Common myeloid progenitor, CD34-positive (primary cell): Measurements from ENCODE around the gene RNF44.

ENCODE experiments used
- CTCF ChIA-PET: fragments of 350-600 bp; sonication (Branson Sonifier 250); formaldehyde crosslinking; loops from one replicate; lab custom pipeline; 2021; ENCODE audit warnings: antibody characterized with exemption; lab: Charles Lee
- POLR2A ChIA-PET: fragments of 350-600 bp; sonication (Branson Sonifier 250); formaldehyde crosslinking; loops from one replicate; lab custom pipeline; 2021; ENCODE audit warnings: antibody characterized with exemption; lab: Charles Lee
- DNase-seq, 3 donors: peaks; one replicate each; pipeline versions ENCODE4 v3.0.0 to v3.0.0-alpha.2; 2013
- H3K27ac ChIP-seq, 2 experiments: 1 replicate in 1 of 2; 2 replicates in 1 of 2; pipeline ENCODE4 v1.7.0; 2013; ENCODE audit warnings: inconsistent platforms in 2 of 2, low read length in 2 of 2, mild to moderate bottlenecking in 2 of 2, low read depth in 1 of 2, moderate library complexity in 1 of 2; ENCODE audit not compliant: severe bottlenecking in 2 of 2, insufficient read depth in 1 of 2, poor library complexity in 1 of 2
- H3K27me3 ChIP-seq, 5 experiments: replicated peaks in 2 of 5; 1 replicate in 3 of 5; 2 replicates in 2 of 5; pipeline versions ENCODE4 v1.6.1 to v1.7.0; 2013; ENCODE audit warnings: low read length in 4 of 5, mild to moderate bottlenecking in 2 of 5, moderate library complexity in 2 of 5, inconsistent platforms in 1 of 5; ENCODE audit not compliant: insufficient read depth in 5 of 5, control insufficient read depth in 4 of 5
- H3K36me3 ChIP-seq, 4 experiments: 1 replicate in 2 of 4; 2 replicates in 2 of 4; pipeline versions ENCODE4 v1.6.1 to v1.7.0; 2013; ENCODE audit warnings: low read length in 3 of 4, control low read depth in 1 of 4, mild to moderate bottlenecking in 1 of 4; ENCODE audit not compliant: control insufficient read depth in 4 of 4, insufficient read depth in 4 of 4
- H3K4me1 ChIP-seq, 4 experiments: 1 replicate in 3 of 4; 2 replicates in 1 of 4; pipeline versions ENCODE4 v1.6.1 to v1.7.1; 2013; ENCODE audit warnings: low read length in 3 of 4, mild to moderate bottlenecking in 3 of 4, control low read depth in 1 of 4, inconsistent platforms in 1 of 4, moderate library complexity in 1 of 4; ENCODE audit not compliant: control insufficient read depth in 4 of 4, insufficient read depth in 4 of 4; ENCODE audit errors: control extremely low read depth in 1 of 4
- H3K4me3 ChIP-seq, 7 experiments: 1 replicate in 4 of 7; 2 replicates in 3 of 7; pipeline versions ENCODE4 v1.5.1 to v1.7.0; 2013; ENCODE audit warnings: mild to moderate bottlenecking in 7 of 7, low read length in 6 of 7, moderate library complexity in 6 of 7, inconsistent platforms in 2 of 7, low read depth in 2 of 7, control low read depth in 1 of 7; ENCODE audit not compliant: insufficient read depth in 4 of 7, control insufficient read depth in 1 of 7; ENCODE audit errors: extremely low read depth in 1 of 7
- H3K9me3 ChIP-seq, 5 experiments: 1 replicate in 4 of 5; 2 replicates in 1 of 5; pipeline versions ENCODE4 v1.6.1 to v1.7.1; 2013; ENCODE audit warnings: low read length in 4 of 5, mild to moderate bottlenecking in 2 of 5, inconsistent platforms in 1 of 5, low read depth in 1 of 5, moderate library complexity in 1 of 5; ENCODE audit not compliant: control insufficient read depth in 4 of 5, insufficient read depth in 2 of 5; ENCODE audit errors: control extremely low read depth in 1 of 5
- WGBS: methylation state at CpG from one replicate; pipeline ENCODE4 v1.1.5; 2013; ENCODE audit not compliant: insufficient coverage; 5-methylcytosine and 5-hydroxymethylcytosine counted together

The RNF44 gene

DNA sequence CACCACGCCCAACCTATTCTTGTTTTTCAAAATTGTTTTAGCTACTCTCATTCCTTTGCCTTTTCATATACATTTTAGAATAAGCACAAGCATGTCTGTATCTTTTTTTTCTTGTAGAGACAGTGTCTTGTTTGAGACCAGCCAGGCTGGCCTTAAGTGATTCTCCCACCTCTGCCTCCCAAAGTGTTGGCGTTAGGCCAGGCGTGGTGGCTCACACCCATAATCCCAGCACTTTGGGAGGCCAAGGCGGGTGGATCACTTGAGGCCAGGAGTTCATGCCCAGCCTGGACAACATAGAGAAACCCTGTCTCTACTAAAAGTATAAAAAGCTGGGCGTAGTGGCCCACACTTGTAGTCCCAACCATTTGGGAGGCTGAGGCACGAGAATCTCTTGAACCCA, 13.1 kb downstream of the RNF44 start:
- H3K27ac ChIP-seq: no peak overlapping the region
- WGBS: 95% methylated on average over 4 of the region's 6 CpGs
- ChIA-PET POLR2A (no interaction called here), CTCF (interaction anchor here (1.2 to 1.4 kb wide), 5 partner anchors 10 to 19 kb away, joined by 3 to 6 read pairs (median 3); no protein-coding TSS in a partner anchor)
- peaks cover 7 to 27% (median 24%) of the 10 kb centered on the region in 4 experiments for H3K36me3 ChIP-seq
- H3K27me3 ChIP-seq: no peaks in the 10 kb centered on the region
- DNase-seq: no peak
- no peaks in the 10 kb centered on the region for H3K9me3 ChIP-seq
- H3K4me3 ChIP-seq: no peak overlapping the region
- H3K4me1 ChIP-seq: peaks cover 0 to 23% (median 6%) of the 10 kb centered on the region in 4 experiments

- ChIA-PET POLR2A (no interaction called here), CTCF (interaction anchor here (0.8 kb wide), 1 partner anchor 14 kb away, joined by 3 read pairs; no protein-coding TSS in a partner anchor)
- no peaks in the 10 kb centered on the region for H3K27me3 ChIP-seq
- H3K4me3 ChIP-seq: no peak overlapping the region
- H3K36me3 ChIP-seq: peaks cover 0 to 5% (median 3%) of the 10 kb centered on the region in 4 experiments
- DNase-seq: no peak
- H3K4me1 ChIP-seq: peaks cover 0 to 14% (median 3%) of the 10 kb centered on the region in 4 experiments
- no peak overlapping the region for H3K27ac ChIP-seq
- no peaks in the 10 kb centered on the region for H3K9me3 ChIP-seq
- WGBS: 87% methylated on average over 9 of the region's 10 CpGs
Observed at GRCh38 chr5:176521699-176522263, 15.4 kb downstream of the RNF44 start.

DNA sequence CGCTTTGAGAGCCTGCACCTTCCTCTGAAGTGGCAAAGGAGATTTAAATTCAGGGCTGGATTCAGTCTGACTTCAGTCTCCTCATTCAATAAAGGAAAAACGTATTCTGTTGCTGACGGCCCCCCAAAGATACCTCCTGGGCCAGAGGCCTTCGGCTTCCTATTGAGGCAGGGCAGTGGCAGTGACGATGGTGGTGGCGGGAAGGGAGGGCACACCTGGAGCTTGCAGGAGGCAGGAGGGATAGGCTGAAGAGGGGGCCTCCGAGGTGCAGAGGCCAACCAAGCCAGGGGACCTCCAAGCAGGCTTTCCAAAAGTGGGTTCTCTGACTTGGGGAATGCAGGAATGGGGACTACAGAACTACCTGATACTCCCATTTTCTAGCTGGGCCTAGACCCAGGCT, 15.9 kb downstream of the RNF44 start:
- H3K27me3 ChIP-seq: no peaks in the 10 kb centered on the region
- CTCF ChIA-PET: interaction anchor here (0.8 kb wide), 1 partner anchor 14 kb away, joined by 3 read pairs; no protein-coding TSS in a partner anchor
- DNase-seq: no peak
- peaks cover 0 to 5% (median 3%) of the 10 kb centered on the region in 4 experiments for H3K36me3 ChIP-seq
- H3K27ac ChIP-seq: no peak overlapping the region
- WGBS: 99% methylated on average over 7 of the region's 7 CpGs
- H3K4me3 ChIP-seq: no peak overlapping the region
- peaks cover 0 to 16% (median 3%) of the 10 kb centered on the region in 4 experiments for H3K4me1 ChIP-seq
- POLR2A ChIA-PET: no interaction called here
- no peaks in the 10 kb centered on the region for H3K9me3 ChIP-seq

GRCh38 chr5:176519810-176520720, 17.1 kb downstream of the RNF44 start:
- POLR2A ChIA-PET: no interaction called here
- WGBS: 83% methylated on average over 16 of the region's 16 CpGs
- CTCF ChIA-PET: interaction anchor here (1.1 to 1.6 kb wide), 2 partner anchors 23 to 104 kb away, joined by 3 to 4 read pairs; partner anchors contain the start of gene CLTB

GRCh38 chr5:176517053-176517661, 20.0 kb downstream of the RNF44 start:
- WGBS: 60% methylated on average over 6 of the region's 7 CpGs
- Histone ChIP-seq H3K4me3 (no peak overlapping the region), H3K9me3 (no peaks in the 10 kb centered on the region), H3K36me3 (no peaks in the 10 kb centered on the region), H3K4me1 (peaks cover 0 to 17% (median 3%) of the 10 kb centered on the region in 4 experiments), H3K27ac (no peak overlapping the region), H3K27me3 (no peaks in the 10 kb centered on the region)
- POLR2A ChIA-PET: interaction anchor here (0.6 kb wide), 1 partner anchor 23 kb away, joined by 4 read pairs; no protein-coding TSS in a partner anchor
- no peak for DNase-seq
- CTCF ChIA-PET: interaction anchor here (0.7 to 1.7 kb wide), 3 partner anchors 13 to 18 kb away, joined by 3 to 6 read pairs (median 3); no protein-coding TSS in a partner anchor

More at GRCh38 chr5:176519810-176520720, 17.1 kb downstream of the RNF44 start:
- Histone ChIP-seq H3K36me3 (peaks cover 0 to under 1% (median 0%) of the 10 kb centered on the region in 4 experiments), H3K27me3 (no peaks in the 10 kb centered on the region), H3K4me1 (peaks cover 0 to 20% (median 3%) of the 10 kb centered on the region in 4 experiments), H3K27ac (no peak overlapping the region), H3K9me3 (no peaks in the 10 kb centered on the region), H3K4me3 (no peak overlapping the region)
- DNase-seq: no peak

DNA sequence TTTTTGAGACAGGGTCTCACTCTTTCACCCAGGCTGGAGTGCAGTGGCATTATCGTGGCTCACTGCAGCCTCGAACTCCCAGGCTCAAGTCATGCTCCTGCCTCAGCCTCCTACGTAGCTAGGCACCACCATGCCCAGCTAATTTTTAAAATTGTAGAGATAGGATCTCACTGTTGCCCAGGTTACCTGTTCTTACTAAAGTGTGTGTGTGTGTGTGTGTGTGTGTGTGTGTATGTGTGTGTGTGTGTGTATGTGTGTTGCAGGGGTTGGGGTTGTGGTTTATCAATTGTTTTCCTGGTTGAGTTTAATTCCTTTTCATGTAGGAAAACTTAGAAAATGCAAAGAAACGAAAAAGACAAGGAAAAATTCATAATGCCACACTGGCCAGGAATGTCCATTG, 21.8 kb downstream of the RNF44 start:
- WGBS: 100% methylated on average over 2 of the region's 4 CpGs
- no peaks in the 10 kb centered on the region for H3K9me3 ChIP-seq
- peaks cover 0 to 17% (median 3%) of the 10 kb centered on the region in 4 experiments for H3K4me1 ChIP-seq
- no peak overlapping the region for H3K27ac ChIP-seq
- H3K27me3 ChIP-seq: no peaks in the 10 kb centered on the region
- no peak overlapping the region for H3K4me3 ChIP-seq
- no peaks in the 10 kb centered on the region for H3K36me3 ChIP-seq
- ChIA-PET CTCF (interaction anchor here (1.7 kb wide), 1 partner anchor 16 kb away, joined by 4 read pairs; no protein-coding TSS in a partner anchor), POLR2A (no interaction called here)
- no peak for DNase-seq
